Mesenchymal stem cell (in vitro differentiated cells and primary cell): ENCODE results near the gene AKT3.

Experiments
- DNase-seq: peaks from one replicate; pipeline ENCODE4 v3.0.0-alpha.2; 2013
- H2AFZ ChIP-seq: one replicate; pipeline ENCODE4 v1.6.1; 2013; ENCODE audit warnings: low read depth, mild to moderate bottlenecking, control low read depth, inconsistent platforms, low read length, moderate library complexity
- H2AK5ac ChIP-seq: 2 replicates; pipeline ENCODE4 v1.6.1; 2013; ENCODE audit warnings: low read length, moderate library complexity, mild to moderate bottlenecking, inconsistent platforms; ENCODE audit not compliant: severe bottlenecking
- H2BK120ac ChIP-seq: one replicate; pipeline ENCODE4 v1.6.1; 2013; ENCODE audit warnings: low read depth, mild to moderate bottlenecking, inconsistent platforms, low read length, moderate library complexity
- H2BK12ac ChIP-seq, 2 experiments: one replicate each; pipeline ENCODE4 v1.6.1; 2013; ENCODE audit warnings: inconsistent platforms in 2 of 2, low read length in 2 of 2, mild to moderate bottlenecking in 2 of 2, moderate library complexity in 2 of 2, control low read depth in 1 of 2
- H2BK15ac ChIP-seq: one replicate; pipeline ENCODE4 v1.6.1; 2013; ENCODE audit warnings: mild to moderate bottlenecking, low read depth, inconsistent platforms; ENCODE audit not compliant: poor library complexity, severe bottlenecking
- H2BK5ac ChIP-seq: 2 replicates; pipeline ENCODE4 v1.6.1; 2013; ENCODE audit warnings: low read depth, mild to moderate bottlenecking, low read length, control low read depth, inconsistent platforms; ENCODE audit not compliant: poor library complexity, severe bottlenecking
- H3K14ac ChIP-seq, 2 experiments: one replicate each; pipeline ENCODE4 v1.6.1; 2013; ENCODE audit warnings: inconsistent platforms in 2 of 2, low read length in 2 of 2, control low read depth in 1 of 2, mild to moderate bottlenecking in 1 of 2, moderate library complexity in 1 of 2
- H3K18ac ChIP-seq, 2 experiments: one replicate each; pipeline ENCODE4 v1.6.1; 2013; ENCODE audit warnings: inconsistent platforms in 2 of 2, low read length in 2 of 2, control low read depth in 1 of 2, low read depth in 1 of 2, mild to moderate bottlenecking in 1 of 2
- H3K23ac ChIP-seq, 2 experiments: one replicate each; pipeline ENCODE4 v1.6.1; 2013; ENCODE audit warnings: inconsistent platforms in 2 of 2, low read length in 2 of 2, mild to moderate bottlenecking in 2 of 2, moderate library complexity in 2 of 2, control low read depth in 1 of 2
- H3K27ac ChIP-seq: 2 replicates; pipeline ENCODE4 v1.5.1; 2013; ENCODE audit warnings: mild to moderate bottlenecking, moderate library complexity, low read length, control low read depth, inconsistent platforms; ENCODE audit not compliant: poor library complexity, severe bottlenecking
- H3K27me3 ChIP-seq, 2 experiments: 2 replicates each; pipeline versions ENCODE4 v1.6.1 to v1.7.0; 2013; ENCODE audit warnings: low read length in 2 of 2, mild to moderate bottlenecking in 2 of 2, moderate library complexity in 2 of 2, control low read depth in 1 of 2, inconsistent platforms in 1 of 2; ENCODE audit not compliant: control insufficient read depth in 1 of 2, insufficient read depth in 1 of 2
- H3K36me3 ChIP-seq, 2 experiments: 2 replicates each; pipeline versions ENCODE4 v1.6.1 to v1.7.0; 2013; ENCODE audit warnings: low read length in 2 of 2, control low read depth in 1 of 2, inconsistent platforms in 1 of 2, low read depth in 1 of 2, mild to moderate bottlenecking in 1 of 2; ENCODE audit not compliant: insufficient read depth in 2 of 2, control insufficient read depth in 1 of 2
- H3K4ac ChIP-seq, 2 experiments: one replicate each; pipeline ENCODE4 v1.6.1; 2013; ENCODE audit warnings: inconsistent platforms in 2 of 2, low read length in 2 of 2, mild to moderate bottlenecking in 2 of 2, moderate library complexity in 2 of 2, control low read depth in 1 of 2, low read depth in 1 of 2
- H3K4me1 ChIP-seq: 2 replicates; pipeline ENCODE4 v1.6.1; 2013; ENCODE audit warnings: low read depth, low read length, control low read depth; ENCODE audit not compliant: control insufficient read depth, insufficient read depth
- H3K4me2 ChIP-seq: 2 replicates; pipeline ENCODE4 v1.6.1; 2013; ENCODE audit warnings: low read length, mild to moderate bottlenecking, inconsistent platforms; ENCODE audit not compliant: poor library complexity, severe bottlenecking
- H3K4me3 ChIP-seq, 2 experiments: 2 replicates each; pipeline versions ENCODE4 v1.5.1 to v1.7.0; 2013; ENCODE audit warnings: low read length in 2 of 2, mild to moderate bottlenecking in 2 of 2, control low read depth in 1 of 2, low read depth in 1 of 2; ENCODE audit not compliant: insufficient read depth in 1 of 2
- H3K79me1 ChIP-seq: replicated peaks from 2 replicates; pipeline ENCODE4 v1.6.1; 2013; ENCODE audit warnings: mild to moderate bottlenecking, control low read depth, low read length, inconsistent platforms; ENCODE audit not compliant: poor library complexity, severe bottlenecking
- H3K9ac ChIP-seq: 2 replicates; pipeline ENCODE4 v1.7.0; 2013; ENCODE audit warnings: mild to moderate bottlenecking, low read length, moderate library complexity
- H3K9me3 ChIP-seq: 2 replicates; pipeline ENCODE4 v1.7.0; 2013; ENCODE audit warnings: mild to moderate bottlenecking, low read length; ENCODE audit not compliant: control insufficient read depth
- H4K8ac ChIP-seq: one replicate; pipeline ENCODE4 v1.6.1; 2013; ENCODE audit warnings: inconsistent platforms, mild to moderate bottlenecking, low read length, moderate library complexity
- H4K91ac ChIP-seq: one replicate; pipeline ENCODE4 v1.6.1; 2013; ENCODE audit warnings: mild to moderate bottlenecking, low read length, inconsistent platforms
- WGBS: methylation state at CpG from one replicate; pipeline ENCODE4 v1.1.7; 2013; ENCODE audit warnings: mixed read lengths; 5-methylcytosine and 5-hydroxymethylcytosine counted together

AKT3 gene

GRCh38 chr1:243440406-243440805, 409.6 kb downstream of the AKT3 start:
- H3K4me1 ChIP-seq = peaks cover 4% of the 10 kb centered on the region
- H2AFZ ChIP-seq = no peak overlapping the region
- WGBS = 95% methylated on average over 2 of the region's 2 CpGs
- H2BK12ac ChIP-seq = no peak overlapping the region
- H2BK5ac ChIP-seq = no peak overlapping the region
- H3K14ac ChIP-seq = no peak overlapping the region
- peaks cover 11% of the 10 kb centered on the region for H3K79me1 ChIP-seq
- H3K4ac ChIP-seq = no peak overlapping the region
- no peak overlapping the region for H3K18ac ChIP-seq
- H4K8ac ChIP-seq = no peak overlapping the region
- no peak for DNase-seq
- no peak overlapping the region for H3K4me2 ChIP-seq
- no peak overlapping the region for H3K27ac ChIP-seq
- H3K9ac ChIP-seq = no peak overlapping the region
- no peaks in the 10 kb centered on the region for H3K27me3 ChIP-seq
- no peak overlapping the region for H2BK120ac ChIP-seq
- peaks cover 0 to 51% of the 10 kb centered on the region in 2 experiments for H3K36me3 ChIP-seq
- no peak overlapping the region for H2AK5ac ChIP-seq
- H4K91ac ChIP-seq = no peak overlapping the region
- H3K4me3 ChIP-seq = no peak overlapping the region
- no peak overlapping the region for H3K23ac ChIP-seq
- no peak overlapping the region for H2BK15ac ChIP-seq
- no peaks in the 10 kb centered on the region for H3K9me3 ChIP-seq

GRCh38 chr1:243438815-243439214, 411.2 kb downstream of the AKT3 start:
- no CpG with 5 or more reads among the region's 2 CpGs for WGBS

More at GRCh38 chr1:243438815-243439214, 411.2 kb downstream of the AKT3 start:
- peaks cover 4% of the 10 kb centered on the region for H3K4me1 ChIP-seq
- no peak overlapping the region for H2BK120ac ChIP-seq
- no peaks in the 10 kb centered on the region for H3K9me3 ChIP-seq
- DNase-seq = no peak
- no peak overlapping the region for H3K4me3 ChIP-seq
- H2BK15ac ChIP-seq = no peak overlapping the region
- H2AFZ ChIP-seq = no peak overlapping the region
- no peak overlapping the region for H4K91ac ChIP-seq
- H3K4me2 ChIP-seq = no peak overlapping the region
- no peak overlapping the region for H2BK12ac ChIP-seq
- H3K27me3 ChIP-seq = no peaks in the 10 kb centered on the region
- no peak overlapping the region for H3K4ac ChIP-seq
- H4K8ac ChIP-seq = no peak overlapping the region
- peaks cover 0 to 58% of the 10 kb centered on the region in 2 experiments for H3K36me3 ChIP-seq
- H2BK5ac ChIP-seq = no peak overlapping the region
- no peak overlapping the region for H3K14ac ChIP-seq
- no peak overlapping the region for H3K27ac ChIP-seq
- no peak overlapping the region for H3K18ac ChIP-seq
- no peak overlapping the region for H3K9ac ChIP-seq
- H3K23ac ChIP-seq = no peak overlapping the region
- H2AK5ac ChIP-seq = no peak overlapping the region
- H3K79me1 ChIP-seq = peaks cover 13% of the 10 kb centered on the region
